Non-pigmented ciliary epithelial cell (primary cell): ENCODE measurements around the gene IL4R.
"Not testable (repeated sequence)": the region's sequence is repeated elsewhere in the genome, so short reads cannot be mapped to it uniquely, and the experiment has no call there.

Source experiments
- DNase-seq: peaks from one replicate; pipeline ENCODE4 v3.0.0-alpha.2; 2010; ENCODE audit warnings: low read depth

The IL4R gene

DNA sequence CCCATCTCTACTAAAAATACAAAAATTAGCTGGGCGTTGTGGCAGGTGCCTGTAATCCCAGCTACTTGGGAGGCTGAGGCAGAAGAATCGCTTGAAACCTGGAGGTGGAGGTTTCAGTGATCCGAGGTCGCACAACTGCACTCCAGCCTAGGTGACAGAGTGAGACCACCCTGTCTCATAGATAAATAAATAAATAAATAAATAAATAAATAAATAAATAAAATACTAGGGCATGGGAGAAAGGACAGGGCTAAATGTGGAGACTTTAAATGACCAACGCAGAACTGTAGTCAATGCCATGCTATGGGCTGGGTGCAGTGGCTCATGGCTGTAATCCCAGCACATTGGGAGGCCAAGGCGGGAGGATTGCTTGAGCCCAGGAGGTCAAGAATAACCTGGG is 25.5 kb upstream of the IL4R start:
- DNase-seq, result not testable (repeated sequence)

DNA sequence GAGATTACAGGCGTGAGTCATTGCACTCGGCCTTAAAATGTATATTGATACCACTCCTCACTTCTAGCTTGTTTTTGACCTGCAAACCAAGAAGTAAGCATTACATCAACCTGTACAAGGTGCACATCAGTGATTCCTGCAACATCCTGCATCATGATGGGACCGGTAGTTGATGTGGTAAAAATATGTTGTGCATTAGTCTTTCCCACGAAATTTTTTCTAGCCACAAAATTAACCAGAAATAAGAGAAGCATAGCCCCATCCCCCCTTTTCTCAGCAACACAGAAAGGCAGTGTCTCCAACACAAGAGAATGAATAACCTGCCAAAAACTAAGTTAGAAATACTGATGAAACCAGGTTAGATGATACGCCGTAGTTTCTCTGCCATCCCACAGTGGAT is 24.1 kb upstream of the IL4R start:
- DNase-seq, result no peak

DNA sequence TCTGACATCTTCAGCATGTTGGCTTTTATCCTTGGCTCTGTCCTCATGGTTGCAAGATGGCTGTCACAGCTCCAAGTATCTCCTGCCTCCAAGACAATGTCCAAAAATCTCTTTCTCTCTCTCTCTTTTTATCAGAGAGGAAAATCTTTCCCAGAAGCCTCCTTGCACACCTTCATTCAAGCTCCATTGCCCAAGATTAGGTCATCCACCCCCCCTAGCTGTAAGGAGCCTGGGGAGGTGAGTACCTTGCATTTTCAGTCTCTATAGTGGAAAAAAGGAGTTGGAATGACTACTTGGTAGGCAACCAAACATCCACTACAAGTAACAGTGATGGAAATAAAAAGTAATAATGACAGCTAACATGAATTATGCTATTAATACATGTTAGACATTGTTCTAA is 23.2 kb upstream of the IL4R start:
- no peak for DNase-seq

DNA sequence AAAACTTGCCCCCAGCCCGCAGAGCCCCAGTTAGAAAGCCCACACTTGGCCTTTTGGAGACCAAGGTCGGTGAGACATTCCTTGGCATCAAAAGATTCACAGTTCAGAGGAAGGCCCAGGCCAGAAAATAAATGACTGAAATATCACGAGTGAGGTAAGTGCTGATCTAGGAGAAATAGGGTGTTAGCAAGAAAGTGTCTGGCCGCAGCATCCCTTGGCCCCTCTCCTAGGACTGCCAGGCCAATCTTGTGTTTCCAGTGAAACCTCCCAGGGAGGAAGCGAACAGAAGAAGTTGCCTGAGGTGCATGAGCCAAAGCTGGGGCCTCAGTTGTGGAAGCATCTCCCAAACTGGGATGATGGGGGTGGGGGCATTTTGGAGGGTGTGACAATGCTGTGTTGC is 22.7 kb upstream of the IL4R start:
- DNase-seq, result no peak

DNA sequence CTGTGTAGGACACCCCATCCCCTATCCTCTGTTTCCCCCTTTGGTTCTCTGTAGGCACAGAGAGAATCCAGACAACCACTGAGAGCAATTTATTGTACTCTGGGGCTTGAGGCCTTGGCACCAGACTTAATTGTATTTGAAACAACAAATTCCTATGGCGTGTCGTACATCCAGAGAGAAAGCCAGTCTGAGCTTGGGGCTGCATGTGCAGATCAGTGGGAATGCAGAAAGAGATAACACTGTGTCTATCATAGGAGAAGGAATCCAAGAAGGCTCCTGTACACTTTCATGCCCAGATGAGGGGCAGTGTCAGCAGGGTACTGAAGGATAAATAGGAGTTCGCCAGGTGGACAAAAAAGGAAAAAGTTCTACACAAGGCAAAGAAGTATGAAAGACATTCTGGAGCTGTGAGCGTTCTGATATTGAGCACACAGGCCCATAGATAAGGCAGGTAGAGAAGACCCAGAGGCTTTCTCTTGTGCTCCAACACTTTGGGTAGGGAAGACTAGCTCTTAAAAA is 22.0 kb upstream of the IL4R start:
- no peak for DNase-seq

DNA sequence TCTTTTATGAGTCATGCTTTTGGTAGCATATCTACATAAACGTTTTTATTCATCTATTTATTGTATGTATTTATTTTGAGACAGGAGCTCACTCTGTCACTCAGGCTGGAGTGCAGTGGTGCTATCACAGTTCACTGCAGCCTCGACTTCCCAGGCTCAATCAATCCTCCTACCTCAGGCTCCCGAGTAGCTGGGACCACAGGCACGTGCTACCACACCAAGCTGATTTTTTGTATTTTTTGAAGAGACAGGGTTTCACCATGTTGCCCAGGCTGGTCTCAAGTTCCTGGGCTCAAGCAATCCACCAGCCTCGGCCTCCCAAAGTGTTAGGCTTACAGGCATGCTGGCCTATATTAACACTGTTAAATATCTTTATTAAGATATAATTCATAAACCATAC is 20.4 kb upstream of the IL4R start:
- DNase-seq, result no peak

DNA sequence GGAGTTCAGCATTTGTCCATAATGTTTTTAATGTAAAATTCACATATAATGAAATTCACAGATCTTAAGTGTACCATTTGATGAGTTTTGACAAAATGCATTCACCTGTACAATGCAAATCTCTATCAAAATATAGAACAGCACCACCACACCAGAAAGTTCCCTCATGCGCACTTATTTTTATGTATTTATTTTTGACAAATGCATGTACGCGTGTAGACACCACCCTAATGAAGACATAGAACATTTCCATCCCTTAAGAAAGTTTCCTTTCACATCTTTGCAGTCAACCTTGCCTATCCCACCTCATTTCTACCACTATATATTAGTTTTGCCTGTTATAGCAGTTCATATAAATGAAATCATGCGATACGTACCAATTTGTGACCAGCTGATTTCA is 15.6 kb upstream of the IL4R start:
- DNase-seq, result no peak

DNA sequence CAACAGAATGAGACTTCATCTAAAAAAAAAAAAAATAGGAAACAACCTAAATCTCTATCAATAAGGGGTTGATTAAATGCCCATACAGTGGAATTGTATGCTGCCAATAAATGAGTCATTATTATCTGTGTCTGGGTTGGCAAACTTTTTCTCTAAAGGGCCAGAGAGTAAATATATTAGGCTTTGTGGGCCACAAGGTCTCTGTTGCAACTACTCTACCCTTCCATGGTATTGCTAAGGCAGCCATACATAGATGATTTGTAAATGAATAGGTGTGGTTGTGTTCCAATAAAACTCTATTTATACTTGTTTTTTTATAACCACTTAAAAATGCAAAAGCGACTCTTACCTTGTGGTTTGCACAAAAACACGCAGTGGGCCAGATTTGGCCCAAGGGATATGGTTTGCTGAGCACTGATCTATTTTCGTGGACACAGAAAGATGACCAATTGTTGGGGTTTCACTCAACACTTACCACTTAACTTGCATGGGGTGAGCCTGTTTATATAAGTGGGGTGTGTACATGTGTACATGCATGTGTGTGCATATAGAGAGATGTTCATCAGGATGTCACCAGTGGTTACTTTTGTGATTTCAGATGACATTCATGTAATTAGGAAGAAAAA is 12.4 kb upstream of the IL4R start:
- DNase-seq, result no peak

DNA sequence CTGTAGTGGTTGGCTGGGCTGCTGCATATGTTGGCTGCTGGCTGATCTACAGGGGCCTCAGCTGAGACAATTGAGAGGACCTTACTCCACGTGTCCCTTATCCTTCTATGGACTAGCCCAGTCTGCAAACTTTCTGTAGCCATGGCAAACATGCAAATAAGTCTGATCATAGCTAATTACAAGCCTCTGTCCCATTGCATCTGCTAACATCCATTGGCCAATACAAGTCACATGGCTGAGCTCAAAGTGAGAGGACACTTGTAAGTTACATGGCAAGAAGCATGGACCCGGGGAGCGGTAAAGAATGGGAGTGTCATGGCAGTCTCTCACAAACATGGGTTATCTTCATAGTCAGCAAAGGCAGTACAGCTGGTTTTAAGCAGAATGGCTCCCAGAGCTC is 11.6 kb upstream of the IL4R start:
- DNase-seq, result no peak

DNA sequence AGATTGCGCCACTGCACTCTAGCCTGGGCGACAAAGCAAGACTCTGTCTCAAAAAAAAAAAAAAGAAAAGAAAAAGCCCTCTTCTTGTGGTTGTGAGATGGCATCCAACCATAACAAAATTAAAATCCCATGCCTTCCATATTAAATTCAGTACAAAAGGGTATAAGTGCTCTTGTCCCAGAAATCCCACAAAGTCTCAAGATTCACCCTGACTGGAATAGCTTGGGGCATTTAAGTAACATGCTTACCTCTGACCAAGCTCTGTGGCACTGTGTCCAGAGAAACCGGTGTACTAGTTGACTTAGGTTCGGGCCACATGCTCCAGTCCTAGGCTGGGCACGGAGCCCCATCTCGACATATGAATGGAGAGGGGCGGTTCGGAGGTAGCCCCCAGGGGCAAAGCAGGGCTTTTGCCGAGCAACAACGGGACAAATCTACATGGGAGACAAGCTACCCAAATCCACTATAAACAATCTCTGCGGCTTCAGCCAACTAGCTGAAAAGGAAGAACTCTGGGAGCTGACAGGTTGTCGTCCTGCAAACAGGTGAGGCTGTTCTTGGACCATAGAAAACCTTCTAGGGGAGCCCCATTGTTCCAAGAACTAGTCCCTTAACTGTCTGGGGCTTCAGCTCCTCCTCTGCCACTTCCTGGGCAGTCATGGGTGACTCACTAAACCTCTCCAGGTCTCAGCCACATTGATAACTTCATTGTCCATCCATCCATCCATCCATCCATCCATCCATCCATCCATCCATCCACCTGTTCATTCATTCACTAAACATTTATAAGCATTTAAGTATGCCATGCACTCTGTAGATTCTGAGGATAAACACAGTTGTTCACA is 10.3 kb upstream of the IL4R start:
- no peak for DNase-seq

DNA sequence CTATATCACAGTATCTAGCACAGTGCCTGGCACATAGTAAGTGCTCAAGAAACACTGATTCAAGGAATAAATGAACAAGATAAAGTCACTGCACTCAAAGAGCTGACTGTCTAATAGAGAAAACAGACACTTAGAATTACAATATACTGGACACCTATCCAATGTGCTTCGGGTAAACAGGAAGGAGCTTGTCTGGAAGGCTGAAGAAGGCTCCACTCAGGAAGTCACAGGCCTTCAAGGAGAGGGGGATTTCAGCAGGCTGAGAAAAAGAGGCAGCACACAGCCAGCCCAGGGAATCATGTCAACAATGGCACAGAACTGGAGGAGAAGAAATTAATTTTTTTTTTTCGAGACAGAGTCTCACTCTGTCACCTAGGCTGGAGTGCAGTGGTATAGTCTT is 9.7 kb upstream of the IL4R start:
- no peak for DNase-seq

DNA sequence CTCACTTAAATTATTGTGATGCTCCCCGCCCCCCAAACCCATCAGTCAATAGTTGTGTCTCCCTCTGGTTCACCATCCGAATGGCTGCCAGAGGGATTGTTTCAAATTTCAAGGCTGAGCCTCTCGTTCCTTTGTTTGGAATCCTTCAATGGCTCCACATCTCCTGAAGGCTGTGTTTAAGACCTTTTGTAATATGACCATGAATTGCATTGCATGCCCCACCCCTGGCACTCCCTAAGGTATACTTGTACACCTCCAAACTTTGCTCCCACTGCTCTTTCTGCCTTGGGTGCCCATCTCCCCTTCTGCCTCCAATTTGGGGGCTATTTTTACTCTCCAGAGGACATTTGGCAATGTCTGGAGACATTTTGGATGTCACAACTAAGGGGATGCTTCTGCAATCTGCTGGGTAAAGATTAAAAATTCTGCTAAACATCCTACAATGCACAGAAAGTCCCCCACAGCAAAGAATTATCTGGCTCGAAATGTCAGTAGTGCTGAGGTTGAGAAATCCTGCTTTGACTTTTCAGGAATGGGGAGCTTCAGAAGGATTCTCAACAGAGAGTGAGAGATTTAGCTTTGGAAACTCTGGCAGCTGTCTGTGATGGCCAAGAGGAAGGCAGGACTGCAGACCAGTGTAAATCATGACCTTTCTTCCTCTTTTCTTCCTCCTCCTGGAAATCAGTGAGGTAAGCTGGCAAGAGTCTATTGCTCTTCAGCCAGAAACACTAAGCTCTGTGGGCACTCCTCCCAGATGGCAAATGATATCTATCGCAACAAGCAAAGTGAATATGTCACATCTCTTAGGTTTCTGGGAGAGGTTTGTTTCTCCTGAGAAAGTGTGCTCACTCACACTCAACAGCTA is 8.7 kb upstream of the IL4R start:
- no peak for DNase-seq

DNA sequence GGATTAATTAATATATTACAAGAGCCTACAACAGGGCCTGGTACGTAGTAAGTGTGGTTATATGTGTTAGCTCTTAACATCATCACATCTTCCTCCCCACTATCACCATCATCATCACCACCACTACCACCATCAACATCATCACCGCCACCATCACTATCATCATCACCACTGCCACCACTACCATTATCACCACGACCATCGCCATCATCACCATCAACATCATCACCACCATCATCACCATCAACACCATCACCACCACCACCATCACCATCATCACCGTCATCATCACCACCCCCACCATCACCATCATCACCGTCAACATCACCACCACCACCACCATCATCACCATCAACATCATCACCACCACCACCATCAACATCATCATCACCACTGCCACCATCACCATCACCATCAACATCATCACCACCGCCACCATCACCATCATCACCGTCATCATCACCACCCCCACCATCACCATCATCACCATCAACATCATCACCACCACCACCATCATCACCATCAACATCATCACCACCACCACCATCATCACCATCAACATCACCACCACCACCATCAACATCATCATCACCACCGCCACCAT is 7.8 kb upstream of the IL4R start:
- DNase-seq, result no peak

DNA sequence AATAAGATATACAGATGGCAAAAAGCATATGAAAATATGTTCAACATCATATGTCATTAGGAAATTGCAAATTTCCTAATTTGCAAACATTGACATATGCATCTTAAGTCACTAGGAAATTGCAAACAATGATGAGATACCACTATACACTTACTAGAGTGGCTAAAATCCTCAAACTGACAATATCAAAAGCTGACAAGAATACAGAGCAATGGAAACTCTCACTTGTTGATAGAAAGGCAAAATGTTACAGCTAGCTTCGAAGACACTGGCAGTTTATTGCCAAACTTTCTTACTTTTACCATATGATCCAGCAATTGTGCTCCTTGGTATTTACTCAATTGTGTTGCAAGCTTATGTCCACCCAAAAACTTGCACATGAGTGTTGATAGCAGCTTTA is 5.0 kb upstream of the IL4R start:
- no peak for DNase-seq

DNA sequence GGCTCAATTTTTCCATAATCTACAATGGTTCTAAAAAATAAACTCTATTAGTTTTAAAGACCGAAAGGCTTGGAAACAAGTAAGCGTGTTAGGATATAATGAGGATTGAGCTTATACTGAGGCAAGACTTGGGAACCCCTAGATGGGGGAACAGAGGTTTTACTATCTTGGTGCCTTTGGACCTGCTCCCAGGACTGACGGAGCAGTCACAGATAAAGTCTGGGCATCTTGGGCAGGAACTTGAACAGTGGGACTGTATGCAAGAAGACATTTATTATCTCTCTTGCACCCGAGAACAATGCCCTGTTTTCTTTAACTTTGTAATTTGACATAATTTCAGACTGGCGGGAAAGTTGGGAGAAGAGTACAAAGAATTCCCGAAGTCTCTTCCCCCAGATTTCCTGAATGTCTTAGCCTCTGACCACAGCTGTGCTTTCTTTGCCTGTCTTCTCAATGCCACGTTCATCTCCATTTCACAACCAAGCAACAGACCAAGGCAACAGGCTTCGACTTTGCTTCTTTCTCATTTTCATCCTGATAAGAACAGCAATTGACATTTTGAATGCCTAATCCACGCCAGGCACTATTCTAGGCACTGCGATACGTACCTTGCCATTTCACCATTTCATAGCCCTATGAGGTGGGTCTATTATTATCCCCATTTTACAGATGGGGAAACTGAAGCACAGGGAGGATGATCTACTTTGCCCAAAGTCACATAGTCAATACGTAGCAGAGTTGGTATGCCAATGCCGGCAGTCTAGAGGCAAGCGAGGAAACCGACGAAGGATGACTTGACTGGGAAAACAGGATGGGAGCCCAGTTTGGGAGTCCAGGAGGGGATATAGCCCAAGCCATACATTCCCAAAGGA is 3.0 kb upstream of the IL4R start:
- no peak for DNase-seq

DNA sequence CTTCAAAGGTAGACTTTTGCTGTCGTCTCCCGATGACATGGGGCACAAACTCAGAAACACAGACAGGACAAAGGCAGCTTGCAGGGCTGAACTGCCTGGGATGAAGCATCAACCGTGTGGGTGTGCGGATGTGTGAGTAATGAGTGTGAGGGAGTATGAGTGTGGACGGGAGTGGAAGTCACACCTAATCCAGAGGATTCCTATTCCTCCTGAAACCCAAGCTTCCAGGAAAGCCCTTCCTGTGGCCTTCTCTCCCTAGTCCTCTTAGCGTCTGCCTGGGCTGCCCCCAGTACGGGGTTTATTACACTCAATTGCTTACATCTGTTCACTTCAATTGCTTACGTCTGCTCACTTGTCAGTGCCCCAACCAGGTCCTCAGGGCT is 2.3 kb upstream of the IL4R start:
- no peak for DNase-seq

DNA sequence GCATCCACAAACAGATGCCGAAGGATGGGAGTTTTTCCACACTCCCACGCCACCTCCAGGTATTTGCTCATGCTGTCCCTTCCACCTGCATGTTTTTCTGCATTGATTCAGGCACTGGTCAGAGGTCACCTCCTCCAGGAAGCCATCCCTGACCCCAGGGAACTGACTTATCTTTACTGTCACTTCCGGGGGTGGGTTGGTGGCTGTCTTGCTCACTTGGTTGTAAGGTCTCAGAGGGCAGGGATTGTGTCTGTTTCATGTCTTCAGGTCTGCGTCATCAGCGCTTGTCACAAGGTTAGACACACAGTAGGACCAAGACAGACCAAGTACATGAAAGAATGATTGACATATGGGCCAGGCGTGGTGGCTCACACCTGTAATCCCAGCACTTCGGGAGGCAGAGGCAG is 1.9 kb upstream of the IL4R start:
- no peak for DNase-seq

DNA sequence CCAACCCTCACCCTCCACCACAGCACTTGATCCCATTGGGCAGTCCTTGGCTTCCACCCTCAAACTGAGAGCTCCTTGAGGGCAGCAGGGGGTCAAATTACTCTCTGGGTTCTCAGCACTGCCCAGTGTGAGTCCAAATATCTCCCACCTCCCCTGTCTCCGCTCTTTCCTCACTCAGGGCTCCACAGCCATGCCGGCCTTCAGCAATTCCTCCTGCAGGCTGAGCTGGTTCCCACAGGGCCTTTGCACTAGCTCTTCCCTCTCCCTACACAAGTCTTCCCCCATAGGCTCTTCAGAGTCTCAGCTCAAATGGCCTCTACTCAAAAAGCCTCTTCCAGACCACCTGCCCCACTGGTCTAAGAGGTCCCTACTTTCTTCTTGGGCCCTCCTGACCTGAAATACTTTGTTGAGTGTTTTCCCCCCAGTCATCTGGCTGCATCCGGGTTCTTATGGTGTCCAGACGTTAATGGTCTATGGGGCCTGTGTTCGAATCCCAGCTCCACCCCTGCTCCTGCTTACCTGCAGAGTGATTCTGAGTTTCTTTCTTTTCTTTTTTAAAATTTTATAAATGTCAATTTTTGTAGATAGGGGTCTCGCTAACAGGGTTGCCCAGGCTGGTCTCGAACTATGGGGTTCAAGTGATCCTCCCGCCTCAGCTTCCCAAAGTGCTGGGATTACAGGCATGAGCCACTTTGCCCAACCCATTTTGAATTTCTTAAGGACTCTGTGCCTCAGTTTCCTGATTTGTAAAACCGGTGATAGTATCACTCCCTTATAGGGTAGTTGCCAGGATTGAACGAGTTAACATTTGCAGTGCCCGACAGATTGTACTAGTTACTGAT is 973 bp upstream of the IL4R start:
- DNase-seq, result no peak

DNA sequence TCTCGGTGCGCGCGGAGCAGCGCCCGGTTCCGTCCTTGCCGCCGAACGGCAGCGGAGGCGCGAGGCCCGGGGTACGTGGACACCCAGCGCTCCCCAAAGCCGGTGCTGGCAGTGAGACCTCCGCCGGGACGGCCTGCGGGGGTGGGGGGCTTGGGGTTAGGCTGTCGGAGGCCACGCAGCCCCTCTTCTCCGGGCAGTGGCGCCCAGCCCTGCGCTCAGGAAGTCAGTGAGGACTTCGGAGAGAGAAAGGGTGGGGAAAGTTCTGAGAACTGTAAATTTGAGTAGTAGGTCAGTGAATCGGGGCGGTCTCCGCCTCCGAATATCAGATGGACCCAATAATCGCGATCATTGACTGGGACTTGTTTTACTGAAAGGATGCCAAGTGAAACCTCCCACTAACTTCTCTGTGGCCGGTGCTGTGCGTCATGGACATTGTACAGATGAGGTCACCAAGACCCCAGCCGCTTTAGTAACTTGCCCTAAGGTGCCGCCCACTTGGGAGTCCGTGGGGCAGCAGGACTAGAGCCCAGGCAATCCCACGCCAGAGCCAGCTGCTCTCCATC is 468 bp downstream of the IL4R start:
- peak; percentile 93 for DNase-seq

DNA sequence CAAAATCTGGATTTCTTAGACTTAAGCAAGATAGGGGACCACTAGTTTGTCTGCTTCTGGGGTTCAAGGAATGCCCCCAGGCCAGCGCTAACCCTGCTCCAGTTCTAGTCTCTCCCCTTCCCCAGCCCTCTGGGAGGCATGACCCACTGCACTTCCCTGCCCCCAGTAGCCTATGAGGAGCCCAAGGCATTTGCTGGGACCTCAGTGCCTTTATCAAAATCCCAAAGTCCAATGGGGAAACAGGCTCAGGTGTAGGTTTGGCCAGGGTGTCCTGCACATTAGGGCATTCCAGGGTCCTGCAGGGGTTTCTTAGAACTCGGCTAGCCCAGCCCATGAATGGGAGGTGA is 1.2 kb downstream of the IL4R start:
- DNase-seq, result no peak
